ENCODE measurements around the gene BMPER.

DNA sequence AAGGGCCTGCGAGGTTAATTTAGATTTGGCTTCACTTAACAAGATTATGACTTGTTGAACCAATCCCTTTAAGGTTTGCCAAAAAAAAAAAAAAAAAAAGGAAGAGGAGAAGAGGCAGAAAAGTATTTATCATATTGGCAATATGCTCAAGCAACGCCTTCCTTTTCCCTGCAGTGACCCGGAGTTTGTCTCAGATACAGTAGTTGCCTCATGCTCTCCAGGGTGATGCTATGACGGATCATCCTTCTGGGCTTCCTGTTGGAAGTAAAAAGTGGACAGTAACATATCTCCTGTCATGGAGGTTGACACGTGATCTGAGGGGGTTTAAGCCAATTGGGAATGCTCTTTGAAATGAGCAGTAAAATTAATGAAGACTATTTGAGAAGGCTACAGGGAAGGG lies 117.3 kb downstream of the BMPER start:
- TF ChIP-seq POLR2A (IDR thresholded peaks at IDR 0.05) (no peak), POLR2AphosphoS5 (IDR thresholded peaks at IDR 0.05) (no peak)
- TF ChIP-seq, protein P1, sequence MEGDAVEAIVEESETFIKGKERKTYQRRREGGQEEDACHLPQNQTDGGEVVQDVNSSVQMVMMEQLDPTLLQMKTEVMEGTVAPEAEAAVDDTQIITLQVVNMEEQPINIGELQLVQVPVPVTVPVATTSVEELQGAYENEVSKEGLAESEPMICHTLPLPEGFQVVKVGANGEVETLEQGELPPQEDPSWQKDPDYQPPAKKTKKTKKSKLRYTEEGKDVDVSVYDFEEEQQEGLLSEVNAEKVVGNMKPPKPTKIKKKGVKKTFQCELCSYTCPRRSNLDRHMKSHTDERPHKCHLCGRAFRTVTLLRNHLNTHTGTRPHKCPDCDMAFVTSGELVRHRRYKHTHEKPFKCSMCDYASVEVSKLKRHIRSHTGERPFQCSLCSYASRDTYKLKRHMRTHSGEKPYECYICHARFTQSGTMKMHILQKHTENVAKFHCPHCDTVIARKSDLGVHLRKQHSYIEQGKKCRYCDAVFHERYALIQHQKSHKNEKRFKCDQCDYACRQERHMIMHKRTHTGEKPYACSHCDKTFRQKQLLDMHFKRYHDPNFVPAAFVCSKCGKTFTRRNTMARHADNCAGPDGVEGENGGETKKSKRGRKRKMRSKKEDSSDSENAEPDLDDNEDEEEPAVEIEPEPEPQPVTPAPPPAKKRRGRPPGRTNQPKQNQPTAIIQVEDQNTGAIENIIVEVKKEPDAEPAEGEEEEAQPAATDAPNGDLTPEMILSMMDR (IDR thresholded peaks at IDR 0.05): no peak
